Neuronal stem cell (in vitro differentiated cells): Measurements from ENCODE around the gene SLC49A3. TPM values are rescaled to one million over a fixed set of nuclear protein-coding genes. Genes with fewer than 3 reads are reported as not detected.
"Not testable (repeated sequence)": the region's sequence is repeated elsewhere in the genome, so short reads cannot be mapped to it uniquely, and the experiment has no call there.

Source experiments
- DNase-seq: peaks from one replicate; pipeline ENCODE4 v3.0.0-alpha.2; 2013; ENCODE audit warnings: low spot score
- H2AFZ ChIP-seq: one replicate; pipeline ENCODE4 v1.6.1; 2013; ENCODE audit warnings: mild to moderate bottlenecking, low read length, inconsistent platforms
- H2AK5ac ChIP-seq: 2 replicates; pipeline ENCODE4 v1.6.1; 2013; ENCODE audit warnings: low read depth, mild to moderate bottlenecking, inconsistent platforms, low read length, moderate library complexity, mixed read lengths
- H2BK120ac ChIP-seq: 2 replicates; pipeline ENCODE4 v1.6.1; 2013; ENCODE audit warnings: low read depth, mild to moderate bottlenecking, inconsistent platforms, low read length, moderate library complexity, mixed read lengths
- H2BK12ac ChIP-seq: one replicate; pipeline ENCODE4 v1.6.1; 2013; ENCODE audit warnings: low read length, inconsistent platforms
- H2BK15ac ChIP-seq: 2 replicates; pipeline ENCODE4 v1.6.1; 2013; ENCODE audit warnings: mild to moderate bottlenecking, low read length, inconsistent platforms, mixed read lengths
- H2BK5ac ChIP-seq: one replicate; pipeline ENCODE4 v1.6.1; 2013; ENCODE audit warnings: inconsistent platforms, mild to moderate bottlenecking, low read length, moderate library complexity
- H3K14ac ChIP-seq: one replicate; pipeline ENCODE4 v1.6.1; 2013; ENCODE audit warnings: low read length, inconsistent platforms
- H3K18ac ChIP-seq: 2 replicates; pipeline ENCODE4 v1.6.1; 2013; ENCODE audit warnings: low read length, inconsistent platforms
- H3K23ac ChIP-seq: 2 replicates; pipeline ENCODE4 v1.6.1; 2013; ENCODE audit warnings: low read depth, mild to moderate bottlenecking, mixed read lengths, low read length, inconsistent platforms; ENCODE audit not compliant: poor library complexity
- H3K27ac ChIP-seq: replicated peaks from 3 replicates; pipeline ENCODE4 v1.5.1; 2013; ENCODE audit warnings: low read length, inconsistent platforms
- H3K27me3 ChIP-seq, 3 experiments: 2 replicates each; pipeline ENCODE4 v1.6.1; 2013; ENCODE audit warnings: low read length in 3 of 3, mild to moderate bottlenecking in 2 of 3, inconsistent platforms in 1 of 3, low read depth in 1 of 3, mixed read lengths in 1 of 3, moderate library complexity in 1 of 3; ENCODE audit not compliant: control insufficient read depth in 3 of 3, insufficient read depth in 3 of 3
- H3K36me3 ChIP-seq, 2 donors: replicated peaks in 1 of 2; 2 replicates each; pipeline ENCODE4 v1.6.1; 2013; ENCODE audit warnings: low read length in 2 of 2; ENCODE audit not compliant: control insufficient read depth in 2 of 2, insufficient read depth in 2 of 2
- H3K4ac ChIP-seq: 2 replicates; pipeline ENCODE4 v1.6.1; 2013; ENCODE audit warnings: inconsistent platforms, mild to moderate bottlenecking, low read length, moderate library complexity
- H3K4me1 ChIP-seq, 2 donors: 1 replicate in 1 of 2; 2 replicates in 1 of 2; pipeline ENCODE4 v1.6.1; 2013; ENCODE audit warnings: low read length in 2 of 2, low read depth in 1 of 2; ENCODE audit not compliant: control insufficient read depth in 2 of 2, insufficient read depth in 1 of 2
- H3K4me2 ChIP-seq: one replicate; pipeline ENCODE4 v1.6.1; 2013; ENCODE audit warnings: mild to moderate bottlenecking, low read length, inconsistent platforms; ENCODE audit not compliant: insufficient read depth, poor library complexity, severe bottlenecking
- H3K4me3 ChIP-seq, 2 donors: 2 replicates each; pipeline ENCODE4 v1.5.1; 2013; ENCODE audit warnings: low read length in 2 of 2, mild to moderate bottlenecking in 2 of 2, inconsistent platforms in 1 of 2, moderate library complexity in 1 of 2
- H3K79me1 ChIP-seq: one replicate; pipeline ENCODE4 v1.6.1; 2013; ENCODE audit warnings: low read depth, mild to moderate bottlenecking, inconsistent platforms, low read length, moderate library complexity
- H3K9ac ChIP-seq: one replicate; pipeline ENCODE4 v1.6.1; 2013; ENCODE audit warnings: mild to moderate bottlenecking, low read depth, low read length, inconsistent platforms; ENCODE audit not compliant: poor library complexity
- H3K9me3 ChIP-seq, 2 donors: replicated peaks in 1 of 2; 2 replicates each; pipeline versions ENCODE3 to v1.6.1; 2013; ENCODE audit warnings: low read length in 2 of 2, mild to moderate bottlenecking in 2 of 2, inconsistent platforms in 1 of 2, low read depth in 1 of 2, mixed read lengths in 1 of 2, moderate library complexity in 1 of 2; ENCODE audit not compliant: control insufficient read depth in 2 of 2, insufficient read depth in 1 of 2
- H4K8ac ChIP-seq: one replicate; pipeline ENCODE4 v1.6.1; 2013; ENCODE audit warnings: low read depth, mild to moderate bottlenecking, inconsistent platforms, low read length, moderate library complexity
- H4K91ac ChIP-seq: one replicate; pipeline ENCODE4 v1.6.1; 2013; ENCODE audit warnings: low read length, low read depth, mild to moderate bottlenecking, inconsistent platforms; ENCODE audit not compliant: poor library complexity
- WGBS, 2 donors: extraction: QIAGEN DNeasy Blood & Tissue Kit; methylation state at CpG; one replicate each; pipeline ENCODE4 v1.1.7; 2013; ENCODE audit warnings: missing lambda C conversion rate in 2 of 2, mixed read lengths in 1 of 2; ENCODE audit not compliant: insufficient read length in 2 of 2, insufficient replicate concordance in 1 of 2; ENCODE audit errors: extremely low coverage in 2 of 2; 5-methylcytosine and 5-hydroxymethylcytosine counted together
- polyA plus RNA-seq, 2 experiments: library from polyadenylated mRNA; stranded (reverse); fragments of 200-250 nt; gene quantifications; one replicate each; pipeline ENCODE4 v1.2.3, GENCODE V29; 2013

Gene SLC49A3
- polyA plus RNA-seq (2013, experiment 1 of 2): 0.81 TPM
- polyA plus RNA-seq (2013, experiment 2 of 2): 0.57 TPM

DNA sequence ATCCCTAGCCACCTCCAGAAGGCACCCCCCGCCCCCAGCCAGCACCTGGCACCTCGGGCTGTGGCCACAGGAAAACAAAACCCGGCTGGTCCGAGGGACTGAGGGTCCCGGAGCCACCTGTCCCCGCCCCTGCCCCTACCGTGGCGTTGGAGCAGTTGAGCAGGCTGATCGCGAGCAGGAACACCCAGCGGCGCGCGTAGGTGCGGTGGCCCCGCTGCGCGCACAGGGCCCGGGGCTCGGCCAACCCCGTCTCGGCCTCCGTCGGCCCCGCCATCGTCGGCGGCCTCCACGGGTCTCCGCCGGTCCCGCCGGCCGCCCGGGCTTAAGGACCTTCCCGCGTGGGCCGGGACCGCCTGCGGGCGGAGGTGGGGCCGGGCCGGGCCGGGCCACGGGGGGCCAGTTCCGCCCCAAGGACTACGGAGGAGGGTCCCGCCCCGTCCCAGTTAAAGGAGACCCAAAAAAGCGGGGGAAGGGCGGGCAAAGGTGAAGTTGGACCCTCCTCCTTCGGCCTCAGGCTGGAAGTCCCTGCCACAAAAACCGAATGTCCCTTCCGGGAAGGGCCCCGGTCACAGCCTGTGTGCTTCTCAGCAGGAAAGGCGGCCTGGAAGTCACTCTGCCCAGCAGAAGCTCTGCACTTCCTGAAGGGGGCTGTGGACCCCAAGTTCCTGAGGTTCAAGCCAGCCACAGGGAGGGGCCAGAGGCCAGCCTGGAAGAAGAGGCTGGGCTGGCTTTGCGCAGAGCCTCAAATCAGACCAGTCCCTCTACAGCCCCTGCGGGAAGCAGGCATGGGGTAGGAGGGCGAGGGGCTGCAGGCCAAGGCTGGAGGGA is at the start of gene SLC49A3:
SLC49A3 (minus strand) TSS at position 298 of the 828 bp plus-strand sequence; CDS start at position 274, 24 bp downstream.
- Histone ChIP-seq H3K4me3 (peak within 1 kb of the TSS in 1 of 2 donors; percentile 70), H3K27ac (no peak within 1 kb of the TSS)
- no CpG with 5 or more reads among the region's 59 CpGs for WGBS, 2 donors

DNA sequence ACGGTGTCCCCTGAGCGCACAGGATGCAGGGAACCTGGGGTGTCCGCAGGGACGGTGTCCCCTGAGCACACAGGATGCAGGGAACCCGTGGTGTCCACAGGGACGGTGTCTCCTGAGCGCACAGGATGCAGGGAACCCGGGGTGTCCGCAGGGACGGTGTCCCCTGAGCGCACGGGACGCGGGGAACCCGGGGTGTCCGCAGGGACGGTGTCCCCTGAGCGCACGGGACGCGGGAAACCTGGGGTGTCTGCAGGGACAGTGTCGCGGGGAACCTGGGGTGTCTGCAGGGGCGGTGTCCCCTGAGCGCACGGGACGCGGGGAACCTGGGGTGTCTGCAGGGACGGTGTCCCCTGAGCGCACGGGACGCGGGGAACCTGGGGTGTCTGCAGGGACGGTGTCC is 47.6 kb upstream of the SLC49A3 start:
- not testable (repeated sequence) for H2AFZ ChIP-seq, H2BK5ac ChIP-seq, H3K79me1 ChIP-seq, H4K91ac ChIP-seq, H3K4me2 ChIP-seq, H2AK5ac ChIP-seq, DNase-seq, H4K8ac ChIP-seq, H3K4me1 ChIP-seq, H3K27me3 ChIP-seq, H3K9me3 ChIP-seq, H2BK120ac ChIP-seq, H3K18ac ChIP-seq, H2BK15ac ChIP-seq, H3K4ac ChIP-seq, H2BK12ac ChIP-seq, H3K9ac ChIP-seq, H3K27ac ChIP-seq
- no CpG with 5 or more reads among the region's 34 CpGs for WGBS, 2 donors
- Histone ChIP-seq H3K23ac (peak overlapping the region; percentile 55), H3K4me3 (peak overlapping the region in 1 of 2 donors; percentile 44), H3K36me3 (peaks cover 49 to 86% of the 10 kb centered on the region in 2 donors), H3K14ac (peak overlapping the region; percentile 38)

More for the DNA sequence above, at the start of gene SLC49A3:
- Histone ChIP-seq H4K8ac (peak within 1 kb of the TSS; percentile 8), H3K27me3 (peaks cover 0 to 7% (median 3%) of the 10 kb centered on the region in 3 experiments), H2BK5ac (peak within 1 kb of the TSS; percentile 53), H3K36me3 (no peaks in the 10 kb centered on the region), H3K18ac (peak within 1 kb of the TSS; percentile 89), H2BK12ac (peak within 1 kb of the TSS; percentile 84), H3K9me3 (no peaks in the 10 kb centered on the region), H3K9ac (peak within 1 kb of the TSS; percentile 93), H3K4me2 (peak within 1 kb of the TSS; percentile 71), H4K91ac (peak within 1 kb of the TSS; percentile 30), H3K79me1 (peaks cover 7% of the 10 kb centered on the region), H3K4ac (peak within 1 kb of the TSS; percentile 3), H2BK15ac (peak within 1 kb of the TSS; percentile 53), H3K4me1 (peaks cover 0 to 8% of the 10 kb centered on the region in 2 donors), H2BK120ac (peak within 1 kb of the TSS; percentile 63), H3K14ac (peak within 1 kb of the TSS; percentile 71), H2AFZ (peak within 1 kb of the TSS; percentile 76), H3K23ac (peak within 1 kb of the TSS; percentile 91), H2AK5ac (peak within 1 kb of the TSS; percentile 96)
- DNase-seq: no peak

DNA sequence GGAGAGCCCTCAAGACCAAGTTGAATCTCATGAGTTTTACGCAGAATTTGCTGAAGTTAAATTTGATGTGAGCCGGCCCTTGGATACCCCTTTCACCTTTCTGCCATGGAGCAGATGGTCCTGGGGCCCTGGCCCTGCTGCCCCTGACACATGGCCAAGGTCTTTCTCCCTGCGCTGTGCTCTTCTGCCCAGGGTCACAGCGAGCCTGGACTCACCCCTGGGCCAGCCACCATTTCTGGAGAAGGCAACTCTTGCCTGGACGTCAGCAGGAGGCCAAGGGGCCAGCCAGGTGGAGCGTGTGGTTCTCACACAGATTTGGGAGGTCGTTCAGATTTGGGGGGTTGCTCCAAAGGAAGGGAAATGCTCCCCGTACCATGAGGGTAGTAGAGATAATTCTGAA is 46.6 kb upstream of the SLC49A3 start:
- Histone ChIP-seq H3K27me3 (no peaks in the 10 kb centered on the region), H4K8ac (no peak overlapping the region), H3K23ac (no peak overlapping the region), H3K36me3 (peaks cover 50 to 86% of the 10 kb centered on the region in 2 donors), H2BK5ac (no peak overlapping the region), H2AK5ac (no peak overlapping the region), H3K9ac (no peak overlapping the region), H2BK120ac (no peak overlapping the region), H3K4me2 (no peak overlapping the region), H3K27ac (no peak overlapping the region), H4K91ac (no peak overlapping the region), H3K9me3 (peaks cover 0 to 5% of the 10 kb centered on the region in 2 donors), H3K14ac (peak overlapping the region; percentile 6), H3K18ac (no peak overlapping the region), H2BK15ac (no peak overlapping the region), H2AFZ (no peak overlapping the region), H2BK12ac (no peak overlapping the region), H3K79me1 (peaks cover 17% of the 10 kb centered on the region), H3K4ac (no peak overlapping the region), H3K4me3 (no peak overlapping the region), H3K4me1 (no peaks in the 10 kb centered on the region)
- DNase-seq: no peak
- no CpG with 5 or more reads among the region's 8 CpGs for WGBS, 2 donors

DNA sequence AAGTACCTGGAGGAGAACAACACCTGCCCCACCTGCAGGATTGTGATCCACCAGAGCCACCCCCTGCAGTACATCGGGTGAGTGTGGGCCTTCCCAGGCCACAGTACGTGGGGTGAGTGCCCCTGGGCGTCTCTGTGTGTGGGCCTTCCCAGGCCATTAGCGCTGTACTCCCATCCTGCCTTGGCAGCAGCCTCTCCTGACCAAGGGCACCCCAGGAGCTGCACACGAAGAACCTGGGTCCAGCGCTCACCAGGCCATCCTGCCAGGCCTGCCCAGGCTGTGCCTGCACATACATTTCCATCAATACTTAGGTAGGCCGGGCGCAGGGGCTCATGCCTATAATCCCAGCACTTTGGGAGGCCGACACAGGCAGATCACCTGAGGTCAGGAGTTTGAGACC is 46.0 kb upstream of the SLC49A3 start:
- no peak overlapping the region for H2BK15ac ChIP-seq
- H3K27ac ChIP-seq: no peak overlapping the region
- WGBS, 2 donors: no CpG with 5 or more reads among the region's 9 CpGs
- no peak overlapping the region for H2AK5ac ChIP-seq
- H3K4me1 ChIP-seq: no peaks in the 10 kb centered on the region
- H3K4me2 ChIP-seq: no peak overlapping the region
- DNase-seq: no peak
- no peak overlapping the region for H3K18ac ChIP-seq
- H3K27me3 ChIP-seq: no peaks in the 10 kb centered on the region
- H3K9me3 ChIP-seq: peaks cover 0 to 5% of the 10 kb centered on the region in 2 donors
- H2AFZ ChIP-seq: no peak overlapping the region
- no peak overlapping the region for H3K9ac ChIP-seq
- no peak overlapping the region for H3K14ac ChIP-seq
- no peak overlapping the region for H4K91ac ChIP-seq
- H3K36me3 ChIP-seq: peaks cover 50 to 86% of the 10 kb centered on the region in 2 donors
- no peak overlapping the region for H3K23ac ChIP-seq
- H4K8ac ChIP-seq: no peak overlapping the region
- no peak overlapping the region for H3K4me3 ChIP-seq
- peaks cover 22% of the 10 kb centered on the region for H3K79me1 ChIP-seq
- no peak overlapping the region for H2BK5ac ChIP-seq
- no peak overlapping the region for H2BK12ac ChIP-seq
- no peak overlapping the region for H2BK120ac ChIP-seq
- no peak overlapping the region for H3K4ac ChIP-seq
